GM19023 (cell line): ENCODE results near the gene PRKN.

ENCODE experiments used
- ATAC-seq: cut with Tn5 transposase; IDR thresholded peaks from one replicate; pipeline ENCODE4 v1.9.1; 2021; ENCODE audit warnings: mild to moderate bottlenecking, moderate library complexity; ENCODE audit not compliant: unreplicated experiment

The PRKN gene

DNA sequence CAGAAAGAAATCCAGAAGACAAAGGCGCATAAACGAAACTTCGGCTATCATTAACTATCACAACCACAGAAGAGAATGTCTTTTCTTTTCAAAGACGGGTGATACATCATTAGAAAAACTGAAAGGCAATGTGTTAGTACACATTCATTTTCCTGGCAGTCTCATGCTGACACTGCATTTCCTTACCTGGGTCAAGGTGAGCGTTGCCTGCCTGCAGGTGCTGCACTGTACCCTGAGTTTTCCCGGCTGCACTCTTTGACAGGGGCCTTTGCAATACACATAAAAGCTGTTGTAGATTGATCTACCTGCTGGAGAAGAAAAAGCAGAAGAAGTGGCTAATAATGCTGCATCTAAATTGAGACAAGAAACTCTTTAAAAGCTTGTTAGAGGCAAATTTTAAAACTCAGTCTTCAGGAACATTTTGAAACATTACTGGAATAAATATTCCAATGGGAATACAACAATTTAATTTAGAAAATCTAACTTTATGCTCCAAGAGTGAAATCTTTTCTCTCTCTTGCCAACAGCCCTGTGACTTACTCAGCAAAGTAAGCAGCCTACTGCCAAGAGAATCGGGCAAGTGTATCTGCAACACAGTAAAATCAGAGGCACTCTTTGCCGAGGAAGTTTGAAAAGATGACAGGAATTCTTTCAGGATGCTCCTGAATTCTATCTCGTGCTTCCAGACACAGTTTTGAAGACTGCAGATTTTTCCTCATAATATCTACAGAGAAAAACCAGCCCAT lies 526.4 kb downstream of the PRKN start:
- no peak for ATAC-seq

DNA sequence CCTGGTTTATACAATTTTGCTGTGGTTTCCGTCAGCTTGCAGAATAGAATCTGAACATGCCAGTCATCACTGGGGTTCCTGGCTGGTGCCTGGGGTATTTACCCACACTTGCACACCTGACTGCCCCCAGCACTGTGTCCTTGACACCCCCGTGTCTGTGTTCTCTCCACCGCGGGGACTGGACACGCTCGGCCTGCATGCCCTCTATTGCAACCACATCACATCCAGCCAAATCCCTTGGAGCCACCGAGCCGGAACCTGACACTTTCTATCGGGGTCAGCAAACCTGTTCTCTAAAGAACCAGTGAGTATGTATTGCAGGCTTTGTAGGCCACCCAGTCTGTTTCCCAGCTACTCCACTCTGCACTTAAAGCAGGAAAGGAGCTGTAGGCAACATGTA lies 527.5 kb downstream of the PRKN start:
- no peak for ATAC-seq

DNA sequence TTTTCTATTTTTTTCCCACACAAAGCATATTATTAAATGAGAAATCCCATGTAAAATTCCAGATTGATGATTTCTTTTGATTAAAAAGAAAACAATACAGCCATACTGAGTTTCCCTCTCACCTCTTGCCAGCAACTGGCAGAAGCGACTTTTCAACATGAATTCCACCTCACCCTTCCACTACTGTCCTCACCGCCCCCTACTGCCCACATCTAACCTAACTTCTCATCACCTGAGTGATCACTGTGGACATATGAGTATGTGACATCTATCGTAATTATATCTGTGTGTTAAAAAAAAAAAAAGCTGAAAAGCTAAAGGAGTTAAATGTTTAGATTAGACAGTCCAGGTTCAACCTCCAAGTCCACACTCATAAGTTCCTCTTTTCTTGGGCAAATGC lies 528.6 kb downstream of the PRKN start:
- ATAC-seq, result no peak

DNA sequence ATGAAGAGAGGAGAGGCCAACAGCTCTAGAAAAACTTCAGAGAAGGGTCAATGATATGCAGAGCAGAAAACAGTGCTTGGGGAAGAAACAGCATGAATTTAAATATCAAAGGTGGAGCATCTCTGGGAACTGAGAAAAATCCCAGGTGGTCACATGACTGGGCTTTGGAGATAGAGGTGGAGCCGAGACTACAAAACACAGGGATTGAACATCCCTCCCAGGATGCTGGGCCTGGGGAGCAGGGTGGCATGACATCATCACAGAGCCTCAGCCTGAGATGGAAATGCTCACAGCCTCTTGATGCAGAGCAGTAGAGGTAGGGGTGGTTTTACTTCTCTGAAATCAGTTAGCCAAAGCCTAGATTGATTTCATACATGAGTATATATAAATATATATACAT lies 529.5 kb downstream of the PRKN start:
- no peak for ATAC-seq

DNA sequence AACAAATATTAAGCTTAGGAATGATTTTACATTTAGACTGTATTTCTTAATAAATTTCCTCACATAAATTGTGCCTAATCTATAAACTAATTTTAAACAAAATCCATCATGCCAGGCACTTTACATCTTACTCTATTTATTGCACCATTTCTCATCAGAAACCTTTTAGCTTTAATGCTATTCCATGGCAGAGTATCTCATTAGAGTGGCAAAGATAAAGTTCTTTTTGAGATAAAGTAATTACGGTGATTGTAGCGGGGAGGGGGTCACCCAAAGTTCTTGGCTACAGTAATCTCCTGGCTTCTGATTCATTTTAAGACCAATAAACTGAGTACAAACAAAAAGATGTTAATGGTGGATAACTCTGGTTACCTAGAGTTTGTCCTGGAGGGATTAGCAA lies 532.1 kb downstream of the PRKN start:
- ATAC-seq, result no peak

DNA sequence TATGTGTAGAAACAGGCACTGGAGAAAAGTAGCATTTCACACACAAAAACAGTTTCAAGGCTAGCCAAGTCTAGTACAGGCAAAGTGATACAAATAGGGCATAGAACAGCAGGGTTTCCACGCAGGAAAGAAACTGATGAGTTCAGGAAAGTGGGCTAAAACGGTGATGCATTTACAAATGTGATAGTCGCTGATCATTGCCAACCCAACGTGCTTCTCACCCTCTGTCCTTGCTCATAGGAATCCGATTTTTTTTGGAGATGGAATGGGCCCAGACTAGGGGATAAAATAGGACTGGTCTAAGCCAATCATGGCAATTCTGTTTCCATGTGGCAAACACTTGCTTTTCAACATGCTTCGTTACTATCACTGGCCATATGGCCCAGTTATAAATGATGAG lies 536.6 kb downstream of the PRKN start:
- ATAC-seq, result no peak

DNA sequence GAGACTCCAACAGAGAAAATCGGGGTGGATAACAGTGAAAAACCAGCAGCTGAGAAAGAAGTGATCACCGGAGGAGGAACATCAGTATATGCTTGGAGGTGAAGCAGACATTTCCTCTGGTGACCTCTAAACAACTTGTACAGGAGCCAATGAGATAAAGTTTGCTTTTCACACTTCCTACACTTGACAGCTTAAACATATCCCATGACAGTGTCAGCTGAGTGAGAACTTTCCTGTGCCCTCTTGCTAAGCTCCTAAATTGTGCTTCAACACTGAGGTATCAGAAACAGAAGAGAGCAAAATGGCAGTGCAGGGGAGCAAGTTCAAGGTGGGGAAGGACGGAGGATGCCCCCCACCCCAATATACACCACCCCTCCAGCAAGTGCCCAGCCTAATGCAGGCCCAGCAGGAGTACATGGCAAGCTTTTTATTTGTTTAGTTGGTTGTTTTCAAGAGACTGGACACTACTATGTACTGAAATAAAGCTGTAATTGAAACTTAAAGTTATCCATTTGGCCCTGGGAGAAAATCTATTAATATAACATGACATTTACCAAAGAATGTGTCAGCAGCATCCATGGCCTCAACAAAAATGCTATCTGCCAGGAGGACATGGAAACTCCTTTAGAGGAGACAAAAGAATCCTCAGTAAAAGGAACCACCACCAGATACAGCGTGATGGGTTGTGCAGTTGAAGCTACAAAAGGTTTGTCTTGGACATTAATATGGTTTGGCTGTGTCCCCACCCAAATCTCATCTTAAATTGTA lies 540.2 kb downstream of the PRKN start:
- no peak for ATAC-seq

DNA sequence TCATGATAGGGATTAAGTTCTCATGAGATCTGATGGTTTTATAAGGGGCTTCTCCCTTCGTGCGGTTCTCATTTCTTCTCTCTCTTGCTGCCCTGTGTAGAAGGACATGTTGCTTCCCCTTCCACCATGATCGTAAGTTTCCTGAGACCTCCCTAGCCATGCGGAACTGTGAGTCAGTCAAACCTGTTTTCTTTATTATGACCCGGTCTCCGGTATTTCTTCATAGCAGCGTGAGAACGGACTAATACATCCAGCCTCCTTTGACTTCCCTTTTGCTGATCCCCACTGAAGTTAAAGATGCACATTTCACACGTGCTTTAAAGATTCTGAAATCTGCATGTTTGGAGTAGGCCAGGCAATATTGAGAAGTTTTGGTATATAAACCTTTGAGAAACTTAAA lies 543.1 kb downstream of the PRKN start:
- ATAC-seq, result no peak

DNA sequence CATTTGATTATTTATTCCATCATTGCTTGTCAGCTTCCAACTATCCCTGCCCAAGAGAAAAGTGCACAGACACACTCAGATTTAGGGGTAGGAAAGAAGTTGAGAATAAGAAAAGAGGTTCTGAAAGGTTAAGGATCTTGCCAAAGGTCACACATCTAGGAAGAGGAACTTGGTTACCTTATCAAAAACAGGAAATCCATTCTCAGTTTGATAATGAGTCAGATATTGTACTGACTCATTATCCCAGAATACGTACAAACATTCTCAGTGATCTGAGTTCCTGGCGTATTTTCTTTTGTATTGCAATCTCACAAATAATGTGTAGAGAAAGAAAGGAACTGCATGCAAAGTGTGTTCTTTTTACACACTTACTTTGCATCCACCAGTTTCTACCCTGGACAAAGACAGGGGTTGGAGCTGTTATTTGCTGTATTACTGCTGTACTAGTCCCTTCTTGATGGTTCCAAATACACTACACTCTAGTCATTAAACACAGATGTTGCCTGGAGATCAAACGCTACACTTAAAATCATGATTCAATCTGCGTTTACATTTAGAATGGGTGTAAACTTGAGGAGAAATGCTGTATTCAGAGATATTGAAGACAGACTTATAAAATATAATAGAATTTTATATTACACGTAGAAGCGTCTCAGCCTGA lies 545.7 kb downstream of the PRKN start:
- ATAC-seq, result no peak

DNA sequence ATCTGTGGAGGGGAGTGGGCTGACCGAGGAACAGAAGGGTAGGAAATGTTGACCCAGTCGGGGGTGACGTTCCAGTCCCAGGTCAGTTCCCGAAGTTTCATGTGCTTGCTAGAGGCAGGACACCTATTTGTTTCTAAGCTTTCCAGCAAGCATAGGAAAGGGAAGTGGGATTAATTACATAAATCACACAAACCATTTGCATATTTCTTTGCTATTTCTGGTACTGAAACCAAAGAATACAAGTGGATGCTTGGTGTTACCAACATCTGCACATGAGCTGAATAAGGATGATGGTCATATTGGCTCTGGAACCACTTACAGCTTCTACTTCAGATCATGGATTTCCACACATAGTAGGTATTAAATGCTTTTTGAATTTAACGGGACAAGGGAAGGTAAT lies 546.5 kb downstream of the PRKN start:
- no peak for ATAC-seq

DNA sequence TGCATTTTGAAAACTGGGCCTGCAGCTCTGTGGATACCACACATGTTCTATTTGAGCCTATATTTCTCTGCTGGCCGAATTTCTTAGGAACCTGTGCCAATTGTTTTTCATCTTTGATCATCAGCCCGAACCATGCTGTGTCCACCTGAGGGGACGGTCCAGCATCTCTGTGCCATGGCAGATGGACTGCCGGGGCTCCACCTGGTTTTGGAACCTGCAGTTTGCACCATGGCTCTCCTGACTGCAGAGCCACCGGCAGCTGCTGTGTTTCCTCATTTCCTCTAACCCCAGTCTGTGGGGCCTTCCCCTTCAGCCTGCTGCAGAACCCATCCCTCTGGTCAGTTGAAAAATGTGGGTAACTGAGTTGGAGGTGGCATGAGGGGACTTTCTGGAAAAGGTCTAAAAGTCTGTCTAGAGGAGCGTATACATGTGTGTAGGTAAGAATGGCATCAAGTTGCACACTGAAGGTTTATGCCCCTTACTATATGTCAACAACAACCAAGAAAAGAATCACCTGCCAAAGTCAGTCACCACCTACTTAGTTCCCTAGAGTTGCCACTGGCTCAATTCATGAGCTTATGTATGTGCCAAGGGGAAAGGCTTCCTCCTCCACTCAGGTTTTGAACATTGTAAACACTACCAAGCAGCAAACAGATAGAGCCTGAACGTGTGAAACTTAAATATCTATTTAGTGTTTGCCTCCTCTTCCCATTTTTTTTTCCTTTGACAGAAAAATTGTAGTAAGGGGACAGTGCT lies 548.2 kb downstream of the PRKN start:
- ATAC-seq, result no peak

DNA sequence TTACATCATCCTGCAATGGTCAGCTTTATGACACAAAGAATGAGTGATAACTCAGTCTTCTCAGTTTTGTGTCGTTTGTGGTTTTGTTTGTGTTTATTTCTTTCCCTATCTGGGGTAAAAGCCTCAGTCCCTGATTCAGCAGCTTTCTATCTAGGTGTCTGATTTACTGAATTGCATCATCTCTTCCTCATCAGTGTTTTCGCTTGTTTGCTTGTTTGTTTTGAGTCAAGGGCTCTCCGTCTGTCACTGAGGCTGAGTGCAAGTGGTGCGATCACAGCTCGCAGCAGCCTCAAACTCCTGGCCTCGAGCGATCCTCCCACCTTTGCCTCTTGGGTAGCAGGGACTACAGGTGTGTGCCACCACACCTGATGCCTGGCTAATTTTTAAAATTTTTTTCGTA lies 548.9 kb downstream of the PRKN start:
- no peak for ATAC-seq

DNA sequence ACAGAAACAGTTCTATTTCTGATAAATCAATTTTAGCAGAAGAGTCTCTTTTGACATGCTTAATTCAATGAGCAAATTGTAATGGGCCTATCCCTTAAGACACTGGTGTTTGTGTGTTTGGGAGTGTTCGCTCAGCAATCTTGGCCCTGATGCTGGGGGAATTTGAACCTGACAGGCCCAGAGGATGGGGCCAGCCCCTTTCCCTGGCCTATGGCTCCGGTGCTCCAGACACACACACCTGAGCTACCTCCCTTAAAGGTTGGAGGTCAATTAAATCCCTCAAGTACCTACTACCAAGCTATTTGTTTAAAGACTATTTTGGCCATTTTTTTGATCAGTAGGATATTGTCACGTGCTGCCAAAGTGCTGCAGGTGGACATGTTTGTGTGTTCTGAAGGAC lies 549.3 kb downstream of the PRKN start:
- ATAC-seq, result no peak

DNA sequence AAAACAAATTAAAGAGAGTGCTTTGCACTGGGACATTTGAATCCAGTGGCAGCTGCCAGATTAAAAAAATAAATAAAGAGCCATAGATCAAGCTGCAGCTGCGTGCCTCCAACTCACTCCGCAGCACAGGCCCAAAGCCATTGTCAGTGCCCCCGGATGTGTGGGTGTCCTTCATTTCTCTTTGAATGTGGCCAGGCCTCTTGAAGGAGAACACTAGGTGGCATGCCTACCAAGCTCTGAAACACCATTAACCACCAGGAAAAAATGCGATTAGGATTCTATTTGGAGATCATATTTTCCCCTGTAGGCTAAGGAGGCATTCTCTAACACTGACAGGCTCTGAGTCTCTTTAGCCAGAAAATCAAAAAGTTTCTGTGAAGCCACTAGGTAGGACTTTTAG lies 549.8 kb downstream of the PRKN start:
- no peak for ATAC-seq

DNA sequence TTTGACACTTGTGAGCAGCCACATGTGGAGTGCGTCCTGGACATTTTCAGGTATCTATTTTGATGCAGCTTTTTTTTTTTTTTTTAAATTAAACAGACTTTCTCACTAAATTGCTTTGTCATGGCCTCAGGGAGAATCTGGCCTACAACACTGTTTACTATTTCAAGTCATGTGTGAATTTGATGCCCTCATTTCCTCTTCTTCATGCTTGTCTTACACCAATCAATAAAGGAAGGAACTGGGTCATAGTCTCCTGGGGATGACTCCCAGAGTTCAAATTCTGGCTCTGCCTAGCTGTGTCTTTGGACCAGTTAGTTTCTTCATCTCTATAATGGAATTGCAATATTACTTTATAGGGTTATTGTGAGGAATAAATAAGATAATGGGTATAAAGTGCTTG lies 554.1 kb downstream of the PRKN start:
- no peak for ATAC-seq

DNA sequence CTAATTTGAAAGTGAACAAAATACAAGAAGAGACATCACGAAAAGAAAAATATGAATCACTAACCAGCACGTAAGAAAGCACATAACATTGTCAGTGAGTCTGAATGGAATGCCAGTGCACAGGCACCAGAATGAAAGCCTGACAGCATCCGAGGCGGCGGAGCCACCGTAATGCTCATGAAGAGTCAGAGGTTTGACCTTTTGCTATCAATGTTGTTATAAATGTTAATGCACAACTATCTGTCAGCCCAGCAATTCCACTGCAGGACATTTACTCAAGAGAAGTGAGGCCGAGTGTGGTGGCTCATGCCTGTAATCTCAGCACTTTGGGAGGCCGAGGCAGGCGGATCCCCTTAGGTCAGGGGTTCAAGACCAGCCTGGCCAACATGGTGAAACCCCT lies 562.1 kb downstream of the PRKN start:
- ATAC-seq, result no peak

DNA sequence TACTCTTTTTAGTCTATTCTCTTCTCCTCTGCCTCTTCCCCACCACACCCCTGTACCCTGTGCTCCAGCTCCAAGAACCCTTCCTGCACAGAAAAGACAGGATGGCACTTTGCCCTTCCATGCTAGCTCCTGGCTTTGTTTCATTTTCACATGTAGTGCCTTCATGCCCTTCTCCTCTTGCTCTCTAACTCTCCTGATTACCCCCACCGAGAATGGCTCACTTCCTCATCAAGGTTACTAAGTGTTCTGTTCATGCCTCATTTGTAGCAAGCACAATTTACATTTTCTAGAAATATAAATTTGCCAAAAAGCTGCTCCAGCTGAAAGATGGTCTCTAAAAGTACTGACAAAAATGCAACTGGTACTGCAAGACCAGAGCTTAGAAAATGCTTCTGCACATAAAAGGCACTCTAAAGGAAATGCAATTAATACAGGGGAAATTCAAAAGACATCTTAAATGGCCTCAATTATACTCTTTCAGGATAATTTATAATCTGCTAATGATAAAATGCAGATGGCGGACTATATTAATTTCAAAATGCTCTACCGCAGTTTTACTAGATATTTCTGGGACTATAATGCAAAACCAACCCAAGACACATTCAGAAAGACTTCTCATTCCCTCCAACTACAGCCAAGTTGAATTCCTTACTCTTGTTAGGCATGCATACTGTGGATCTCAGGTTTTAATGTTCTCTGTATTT lies 570.2 kb downstream of the PRKN start:
- peak; percentile 76 for ATAC-seq

DNA sequence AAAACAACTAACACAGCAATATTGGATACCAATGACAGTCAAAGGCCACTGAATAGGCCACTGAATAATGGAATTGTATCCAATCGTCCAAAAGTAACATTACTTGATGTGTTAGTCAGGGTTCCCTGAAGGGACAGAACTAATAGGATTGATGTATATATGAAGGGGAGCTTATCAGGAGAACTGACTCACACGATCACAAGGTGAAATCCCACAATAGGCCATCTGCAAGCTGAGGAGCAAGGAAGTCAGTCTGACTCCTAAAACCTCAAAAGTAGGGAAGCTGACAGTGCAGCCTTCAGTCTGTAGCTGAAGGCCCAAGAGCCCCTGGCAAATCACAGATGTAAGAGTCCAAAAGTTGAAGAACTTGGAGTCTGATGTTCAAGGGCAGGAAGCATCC lies 571.4 kb downstream of the PRKN start:
- ATAC-seq, result no peak

DNA sequence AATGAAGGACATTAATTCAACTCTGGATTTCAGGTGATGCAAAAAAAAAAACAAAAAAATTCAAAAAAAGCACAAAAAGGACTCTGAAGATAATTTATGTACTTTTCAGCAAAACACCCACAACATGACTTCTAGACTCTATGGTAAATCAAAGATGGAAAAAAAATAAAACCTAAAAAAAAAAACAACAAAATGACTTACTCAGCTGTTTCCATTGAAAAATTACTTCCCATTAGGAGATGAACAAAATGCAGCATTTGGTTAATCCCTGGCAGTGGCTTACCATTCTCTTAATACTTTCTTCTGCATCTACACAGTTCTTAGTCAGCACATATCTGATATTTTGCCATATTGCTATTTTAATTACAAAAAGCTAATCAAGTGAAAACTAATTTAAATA lies 572.6 kb downstream of the PRKN start:
- ATAC-seq, result no peak

DNA sequence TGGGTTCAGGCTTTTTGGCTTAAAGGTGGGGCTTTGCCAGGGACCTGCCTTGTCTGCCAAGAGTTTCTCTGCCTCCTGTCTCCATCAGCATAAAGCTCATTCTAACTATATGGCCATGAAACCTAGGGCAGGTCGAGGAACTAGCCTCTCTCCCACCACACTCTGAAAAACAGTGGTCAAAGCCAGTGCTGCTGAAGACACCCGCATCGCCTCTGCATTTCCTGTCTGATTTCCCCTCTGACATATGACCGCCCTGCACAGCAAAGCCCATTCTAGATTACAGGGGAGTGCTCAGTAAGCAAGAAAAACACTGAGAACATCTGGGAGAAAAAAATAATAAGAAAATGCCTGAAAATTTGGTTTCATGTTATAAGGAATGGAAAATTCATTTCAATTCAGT lies 573.6 kb downstream of the PRKN start:
- no peak for ATAC-seq

DNA sequence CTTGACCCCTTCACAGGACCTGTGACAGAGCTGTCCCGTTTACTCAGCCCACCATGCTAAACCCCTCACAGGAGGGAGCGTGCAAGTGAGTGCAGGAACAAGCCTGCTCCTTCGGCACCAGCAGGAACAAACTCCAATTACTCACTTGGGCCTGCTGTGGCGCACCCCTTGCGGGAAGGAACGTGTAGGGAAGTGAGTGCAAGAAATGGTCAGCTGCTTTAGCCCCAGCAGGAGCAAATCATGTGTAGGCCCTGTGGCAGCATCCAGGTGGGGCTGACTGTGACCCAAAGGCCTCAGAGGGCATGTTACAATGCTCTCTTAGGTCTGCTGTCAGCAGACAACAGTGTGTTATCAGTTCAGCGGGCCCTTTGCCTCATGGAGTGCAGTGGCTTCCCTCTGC lies 574.4 kb downstream of the PRKN start:
- ATAC-seq, result no peak
